SK-N-MC (cell line): Measurements from ENCODE around the gene SORBS1.

Experiments
- EZH2 ChIP-seq: fragments of 200-600 bp; sonication (generic); IDR thresholded peaks from one replicate; pipeline ENCODE4 v1.6.1; 2017; ENCODE audit warnings: antibody characterized with exemption
- FOXP2 ChIP-seq: optimal IDR thresholded peaks from 2 replicates; pipeline ENCODE3; 2011; ENCODE audit warnings: mild to moderate bottlenecking, moderate library complexity; ENCODE audit not compliant: insufficient read depth; ENCODE audit errors: extremely low read length, control extremely low read depth
- POLR2AphosphoS5 ChIP-seq: IDR thresholded peaks from 2 replicates; pipeline ENCODE4 v1.6.1; 2012; ENCODE audit warnings: mild to moderate bottlenecking, low read depth, low read length, borderline replicate concordance

DNA sequence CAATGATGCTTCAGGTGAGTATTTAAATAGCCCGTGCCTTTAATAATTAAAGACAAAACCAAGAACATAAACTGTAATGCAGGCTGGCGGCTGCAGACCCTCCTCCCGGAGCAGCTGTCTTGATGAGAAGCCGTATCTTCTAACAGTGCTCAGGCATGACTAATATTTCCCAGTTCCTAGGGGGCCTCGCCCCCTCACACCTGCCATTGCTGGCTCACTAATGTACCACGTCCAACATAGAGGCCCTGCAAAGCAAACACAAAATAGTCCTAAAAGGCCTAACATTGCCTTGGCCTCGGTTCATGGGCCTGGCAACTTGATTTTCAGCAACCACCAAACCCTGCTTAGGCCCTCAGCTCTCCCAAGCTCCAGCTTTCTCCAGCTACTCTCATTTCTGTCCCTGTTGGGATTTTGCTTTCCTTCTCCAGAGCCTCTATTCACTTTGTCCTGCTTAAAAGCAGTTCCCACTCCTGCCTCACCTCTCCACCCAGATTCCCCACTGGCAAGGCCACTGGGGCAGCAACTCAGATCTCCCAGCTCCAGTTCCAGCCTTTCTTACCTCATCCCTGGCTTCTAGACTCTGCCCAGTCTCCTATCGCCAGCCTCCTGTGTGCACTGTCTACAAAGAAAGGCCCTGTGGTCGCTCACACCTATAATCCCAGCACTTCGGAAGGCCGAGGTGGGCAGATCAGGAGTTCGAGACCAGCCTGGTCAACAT, 16.2 kb downstream of the SORBS1 start:
- no peak for TF ChIP-seq EZH2
- TF ChIP-seq POLR2AphosphoS5, result no peak
- no peak for TF ChIP-seq FOXP2
